D721Med (cell line): Measurements from ENCODE around the gene KCTD16.

Experiments used
- DNase-seq: peaks from one replicate; pipeline ENCODE4 v3.0.0; 2011; ENCODE audit warnings: low spot score; ENCODE audit not compliant: insufficient read length
- FAIRE-seq: peaks from 2 replicates; lab custom pipeline; 2011; peaks lifted over from hg19 to GRCh38; lab: Jason Lieb, UNC
- TF ChIP-seq, protein P1 (sequence below): IDR thresholded peaks from 2 replicates; pipeline ENCODE4 v1.5.1; 2012; ENCODE audit warnings: mild to moderate bottlenecking, control low read depth; ENCODE audit not compliant: insufficient read depth; ENCODE audit errors: missing control alignments

KCTD16 gene

DNA sequence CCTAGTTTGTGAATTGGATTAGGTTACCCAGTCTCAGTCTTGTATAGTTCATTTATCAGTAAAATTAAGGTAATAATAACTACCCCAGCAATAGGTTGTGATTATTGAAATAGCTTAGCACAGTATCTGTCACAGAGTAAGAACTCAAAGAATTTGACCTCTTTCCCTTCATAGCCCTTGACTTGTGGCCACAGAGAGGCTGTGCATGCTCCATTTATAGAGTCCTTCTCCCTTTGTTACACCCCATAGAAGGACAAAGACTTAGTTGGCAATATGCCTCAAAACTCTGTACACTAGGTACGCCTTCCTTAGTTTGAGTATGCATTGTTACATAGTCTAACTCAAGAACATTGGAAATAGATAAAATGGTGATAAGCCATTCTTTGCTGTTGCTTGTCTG is 257.2 kb downstream of the KCTD16 start:
- TF ChIP-seq, protein P1, sequence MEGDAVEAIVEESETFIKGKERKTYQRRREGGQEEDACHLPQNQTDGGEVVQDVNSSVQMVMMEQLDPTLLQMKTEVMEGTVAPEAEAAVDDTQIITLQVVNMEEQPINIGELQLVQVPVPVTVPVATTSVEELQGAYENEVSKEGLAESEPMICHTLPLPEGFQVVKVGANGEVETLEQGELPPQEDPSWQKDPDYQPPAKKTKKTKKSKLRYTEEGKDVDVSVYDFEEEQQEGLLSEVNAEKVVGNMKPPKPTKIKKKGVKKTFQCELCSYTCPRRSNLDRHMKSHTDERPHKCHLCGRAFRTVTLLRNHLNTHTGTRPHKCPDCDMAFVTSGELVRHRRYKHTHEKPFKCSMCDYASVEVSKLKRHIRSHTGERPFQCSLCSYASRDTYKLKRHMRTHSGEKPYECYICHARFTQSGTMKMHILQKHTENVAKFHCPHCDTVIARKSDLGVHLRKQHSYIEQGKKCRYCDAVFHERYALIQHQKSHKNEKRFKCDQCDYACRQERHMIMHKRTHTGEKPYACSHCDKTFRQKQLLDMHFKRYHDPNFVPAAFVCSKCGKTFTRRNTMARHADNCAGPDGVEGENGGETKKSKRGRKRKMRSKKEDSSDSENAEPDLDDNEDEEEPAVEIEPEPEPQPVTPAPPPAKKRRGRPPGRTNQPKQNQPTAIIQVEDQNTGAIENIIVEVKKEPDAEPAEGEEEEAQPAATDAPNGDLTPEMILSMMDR, result no peak
- FAIRE-seq, result no peak
- DNase-seq, result no peak

DNA sequence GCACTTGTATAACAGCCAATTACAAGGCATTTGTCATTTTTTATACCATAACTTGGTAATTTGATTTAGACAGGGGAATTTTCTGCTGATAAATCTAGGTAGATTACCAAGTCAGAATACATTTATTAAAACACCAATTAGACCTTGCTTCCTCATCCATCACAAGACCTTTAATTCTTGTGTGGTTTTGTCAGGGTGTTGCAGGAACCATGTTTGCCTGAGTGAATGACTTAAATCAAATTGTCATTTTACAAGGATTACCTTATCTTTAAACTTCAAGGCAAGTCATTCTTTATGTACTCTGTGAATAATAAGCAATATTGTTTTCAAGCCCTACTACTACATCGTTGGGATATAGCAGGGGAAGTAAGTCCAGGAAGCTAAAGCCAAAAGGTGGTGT is 257.7 kb downstream of the KCTD16 start:
- DNase-seq (no peak), FAIRE-seq (no peak)
- TF ChIP-seq, protein P1, result no peak

DNA sequence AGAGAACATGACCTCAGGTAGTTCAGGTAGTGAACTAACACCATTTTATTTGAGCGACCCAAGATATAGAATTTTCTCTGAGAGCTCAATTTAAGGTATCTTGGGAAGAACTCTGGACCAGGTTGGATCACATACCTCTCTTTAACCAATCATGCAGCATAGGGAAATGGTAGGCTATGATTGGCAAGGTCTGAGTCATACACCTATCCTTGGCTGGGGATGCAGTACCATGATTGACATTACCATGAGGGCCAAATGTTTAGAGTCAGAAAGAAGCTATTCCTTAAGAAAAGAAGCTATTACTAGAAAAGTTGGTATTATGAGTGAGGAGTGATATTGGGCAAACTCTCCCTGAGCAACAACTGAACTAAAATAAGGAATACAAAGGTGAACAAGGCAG is 258.7 kb downstream of the KCTD16 start:
- TF ChIP-seq, protein P1, result no peak
- FAIRE-seq (no peak), DNase-seq (no peak)

DNA sequence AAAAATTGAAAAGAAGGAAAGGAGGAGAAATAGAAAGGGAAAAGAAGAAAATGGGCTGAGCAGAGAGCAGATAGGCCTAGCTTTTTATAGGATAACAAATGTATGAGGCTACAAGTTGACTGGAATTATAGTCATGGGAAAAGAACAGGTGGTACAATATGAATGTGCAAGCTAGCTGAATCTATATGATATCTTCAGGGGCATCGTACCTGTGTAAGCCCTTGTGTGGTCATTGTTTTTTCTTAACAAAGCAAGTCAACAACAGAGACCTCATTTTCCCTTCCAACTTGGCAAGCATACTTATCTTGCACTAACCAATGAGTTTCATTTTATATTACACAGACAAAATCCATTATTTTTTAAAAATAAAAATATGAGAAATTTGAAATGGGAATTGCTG is 259.2 kb downstream of the KCTD16 start:
- no peak for FAIRE-seq
- DNase-seq, result no peak
- TF ChIP-seq, protein P1, result no peak

DNA sequence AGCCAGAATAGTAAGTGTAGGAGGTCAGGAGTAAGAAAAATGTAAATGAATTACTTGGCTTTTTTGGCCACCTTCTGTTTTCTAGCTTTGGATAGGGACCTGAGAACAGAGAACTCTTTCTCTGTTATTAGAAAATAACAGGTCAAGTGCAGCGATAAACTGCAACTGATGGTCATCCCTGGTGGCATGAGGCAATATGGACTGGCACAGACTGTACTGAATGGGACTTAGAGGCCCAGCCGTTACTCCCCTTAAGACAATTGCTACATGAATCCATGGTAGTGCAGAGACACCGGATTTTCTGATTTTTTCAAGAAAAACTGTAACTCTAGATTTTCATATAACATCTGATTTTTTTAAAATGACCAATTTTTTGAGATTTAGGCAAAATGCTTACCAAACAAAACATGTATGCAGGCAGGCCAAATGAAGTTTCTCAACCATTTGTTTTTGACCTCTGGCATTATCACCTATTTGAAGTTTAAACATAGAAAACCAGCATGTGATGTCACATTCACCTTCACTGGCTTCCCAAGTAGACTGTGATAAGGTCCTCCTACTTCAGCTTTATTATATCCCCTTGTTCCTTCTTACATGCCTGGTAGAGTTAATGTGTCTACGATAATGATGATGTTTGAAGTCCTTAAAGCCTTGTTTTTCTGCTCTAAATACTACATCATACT is 262.6 kb downstream of the KCTD16 start:
- FAIRE-seq, result no peak
- no peak for DNase-seq
- TF ChIP-seq, protein P1, result no peak

DNA sequence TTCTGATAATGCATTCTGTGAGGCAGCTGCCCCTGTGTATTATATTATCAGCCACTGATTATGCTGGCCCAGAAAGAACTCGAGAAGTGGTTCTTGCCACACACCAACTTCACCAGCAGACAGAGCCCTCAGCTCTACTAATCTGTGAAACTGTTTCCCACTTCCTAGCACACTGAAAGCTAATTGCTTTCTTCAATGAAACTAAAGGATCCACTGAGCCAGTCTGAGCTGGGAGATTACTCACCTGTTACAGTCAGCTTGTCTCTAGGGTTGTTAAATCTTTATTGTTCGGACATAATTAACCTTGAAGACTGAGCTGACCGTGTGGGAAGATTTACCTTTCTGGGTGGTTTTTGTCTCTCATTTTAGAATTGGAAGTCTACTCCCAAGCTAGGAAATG is 263.2 kb downstream of the KCTD16 start:
- FAIRE-seq, result peak; percentile 97
- TF ChIP-seq, protein P1, result no peak
- DNase-seq, result no peak

DNA sequence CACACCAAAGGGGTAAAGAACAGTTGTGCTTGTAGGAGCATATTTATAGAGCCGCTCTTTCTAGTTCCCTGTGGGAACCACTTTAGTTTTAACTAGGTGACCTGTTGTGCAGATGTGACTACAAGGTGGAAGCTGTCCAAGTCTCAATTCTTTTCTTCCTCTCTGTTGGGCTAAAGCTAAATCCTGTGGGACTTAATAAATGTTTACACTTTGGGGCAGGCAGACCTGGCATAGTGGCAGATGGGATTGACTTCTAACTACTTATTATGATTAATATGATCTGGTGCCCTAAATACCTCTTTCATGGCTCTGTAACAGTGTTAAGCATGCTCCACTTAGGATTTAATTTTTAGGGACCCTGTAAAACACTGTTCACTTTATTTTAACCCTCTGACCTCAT is 265.3 kb downstream of the KCTD16 start:
- FAIRE-seq (peak; percentile 92), DNase-seq (no peak)

More for the DNA sequence above, 265.3 kb downstream of the KCTD16 start:
- TF ChIP-seq, protein P1, result no peak
